ENCODE measurements around the gene CAMTA1. TPM values are rescaled to one million over a fixed set of nuclear protein-coding genes. Genes with fewer than 3 reads are reported as not detected.

Gene CAMTA1
- total and polyA plus RNA-seq, 8 donors = 13.0 to 54.2 (median 23.6) TPM

DNA sequence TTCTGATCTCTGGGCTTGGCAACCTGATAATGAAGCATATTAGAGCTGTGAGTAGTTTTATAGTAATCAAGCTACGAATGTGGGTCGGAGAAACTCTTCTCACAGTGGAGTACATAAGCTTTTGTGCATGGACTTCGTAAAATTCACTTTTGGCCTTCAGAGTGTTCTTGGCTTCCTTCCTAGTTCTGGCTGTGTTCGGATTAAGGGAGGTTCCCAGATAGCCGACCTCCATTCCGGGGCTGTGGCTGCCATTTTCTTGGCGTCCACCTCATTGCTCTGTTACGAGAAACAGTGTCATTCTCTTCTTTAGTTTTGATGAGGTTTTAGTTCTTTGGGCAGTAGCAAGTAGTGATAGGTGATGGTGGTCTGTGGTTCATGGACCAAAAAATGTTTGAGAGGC, 26.3 kb downstream of the CAMTA1 start:
- Histone ChIP-seq H3K4me3 (no peak overlapping the region), H3K4me1 (peaks cover 0 to 15% (median 0%) of the 10 kb centered on the region in 3 donors), H3K9me3 (no peaks in the 10 kb centered on the region), H3K36me3 (no peaks in the 10 kb centered on the region), H3K27ac (no peak overlapping the region), H3K27me3 (no peaks in the 10 kb centered on the region)
- ATAC-seq (no peak), DNase-seq (no peak), FAIRE-seq (no peak)
- 58% methylated on average over 8 of the region's 8 CpGs for WGBS, 2 donors
- TF ChIP-seq, protein P1, sequence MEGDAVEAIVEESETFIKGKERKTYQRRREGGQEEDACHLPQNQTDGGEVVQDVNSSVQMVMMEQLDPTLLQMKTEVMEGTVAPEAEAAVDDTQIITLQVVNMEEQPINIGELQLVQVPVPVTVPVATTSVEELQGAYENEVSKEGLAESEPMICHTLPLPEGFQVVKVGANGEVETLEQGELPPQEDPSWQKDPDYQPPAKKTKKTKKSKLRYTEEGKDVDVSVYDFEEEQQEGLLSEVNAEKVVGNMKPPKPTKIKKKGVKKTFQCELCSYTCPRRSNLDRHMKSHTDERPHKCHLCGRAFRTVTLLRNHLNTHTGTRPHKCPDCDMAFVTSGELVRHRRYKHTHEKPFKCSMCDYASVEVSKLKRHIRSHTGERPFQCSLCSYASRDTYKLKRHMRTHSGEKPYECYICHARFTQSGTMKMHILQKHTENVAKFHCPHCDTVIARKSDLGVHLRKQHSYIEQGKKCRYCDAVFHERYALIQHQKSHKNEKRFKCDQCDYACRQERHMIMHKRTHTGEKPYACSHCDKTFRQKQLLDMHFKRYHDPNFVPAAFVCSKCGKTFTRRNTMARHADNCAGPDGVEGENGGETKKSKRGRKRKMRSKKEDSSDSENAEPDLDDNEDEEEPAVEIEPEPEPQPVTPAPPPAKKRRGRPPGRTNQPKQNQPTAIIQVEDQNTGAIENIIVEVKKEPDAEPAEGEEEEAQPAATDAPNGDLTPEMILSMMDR (IDR thresholded peaks at IDR 0.05) = no peak
- intact Hi-C loops (cut with DNase I) = no loop called here

DNA sequence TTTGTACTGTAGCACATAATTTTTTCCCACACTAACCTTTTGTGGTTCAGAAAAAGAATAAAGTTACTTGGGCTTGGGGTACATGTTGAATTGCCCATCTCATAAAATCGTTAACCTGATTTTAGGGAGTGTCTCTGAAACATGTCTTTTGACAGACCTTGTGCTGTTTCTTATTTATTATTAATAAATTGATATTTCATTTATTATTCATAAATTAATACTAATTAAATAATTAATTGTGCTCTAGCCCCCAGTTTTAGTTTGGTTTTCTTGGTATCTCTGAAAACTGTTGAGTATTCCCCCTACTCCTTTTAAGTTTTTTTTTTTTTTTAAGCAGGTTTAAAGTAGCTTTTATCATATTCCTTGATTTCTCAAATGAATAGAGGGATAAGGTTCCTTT, 27.9 kb downstream of the CAMTA1 start:
- no peak for DNase-seq
- H3K4me3 ChIP-seq = no peak overlapping the region
- peaks cover 0 to 10% (median 0%) of the 10 kb centered on the region in 3 donors for H3K4me1 ChIP-seq
- TF ChIP-seq, protein P1 (IDR thresholded peaks at IDR 0.05) = no peak
- WGBS, 2 donors = 73 to 95% methylated on average over 1 of the region's 1 CpG
- no peaks in the 10 kb centered on the region for H3K9me3 ChIP-seq
- ATAC-seq = no peak
- intact Hi-C loops (cut with DNase I) = no loop called here
- no peaks in the 10 kb centered on the region for H3K27me3 ChIP-seq
- FAIRE-seq = no peak
- H3K36me3 ChIP-seq = no peaks in the 10 kb centered on the region
- H3K27ac ChIP-seq = no peak overlapping the region

DNA sequence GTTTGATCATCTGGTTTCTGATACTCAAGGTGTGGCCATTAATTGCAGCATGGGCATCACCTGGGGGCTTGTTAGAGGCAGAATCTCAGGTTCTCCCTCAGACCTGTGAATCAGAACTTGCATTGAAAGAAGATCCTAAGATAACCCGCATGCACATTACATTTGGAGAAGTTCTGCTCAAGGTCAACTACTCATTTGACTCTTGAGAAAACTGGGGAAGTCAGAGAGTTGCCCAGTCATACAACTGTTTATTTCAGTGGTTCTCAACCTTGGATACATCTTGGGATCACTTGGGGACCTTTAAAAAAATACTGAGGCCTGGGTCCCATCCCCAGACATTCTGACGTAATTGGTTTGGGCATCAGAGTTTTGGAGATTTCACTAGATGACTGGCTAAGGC, 30.5 kb downstream of the CAMTA1 start:
- H3K27me3 ChIP-seq = no peaks in the 10 kb centered on the region
- peaks cover 0 to 22% (median 2%) of the 10 kb centered on the region in 3 donors for H3K4me1 ChIP-seq
- H3K9me3 ChIP-seq = no peaks in the 10 kb centered on the region
- DNase-seq = no peak
- H3K36me3 ChIP-seq = no peaks in the 10 kb centered on the region
- H3K4me3 ChIP-seq = no peak overlapping the region
- WGBS, 2 donors = 91 to 92% methylated on average over 2 of the region's 2 CpGs
- H3K27ac ChIP-seq = no peak overlapping the region
- TF ChIP-seq, protein P1 (IDR thresholded peaks at IDR 0.05) = no peak
- no peak for ATAC-seq
- FAIRE-seq = no peak
- intact Hi-C loops (cut with DNase I) = no loop called here

DNA sequence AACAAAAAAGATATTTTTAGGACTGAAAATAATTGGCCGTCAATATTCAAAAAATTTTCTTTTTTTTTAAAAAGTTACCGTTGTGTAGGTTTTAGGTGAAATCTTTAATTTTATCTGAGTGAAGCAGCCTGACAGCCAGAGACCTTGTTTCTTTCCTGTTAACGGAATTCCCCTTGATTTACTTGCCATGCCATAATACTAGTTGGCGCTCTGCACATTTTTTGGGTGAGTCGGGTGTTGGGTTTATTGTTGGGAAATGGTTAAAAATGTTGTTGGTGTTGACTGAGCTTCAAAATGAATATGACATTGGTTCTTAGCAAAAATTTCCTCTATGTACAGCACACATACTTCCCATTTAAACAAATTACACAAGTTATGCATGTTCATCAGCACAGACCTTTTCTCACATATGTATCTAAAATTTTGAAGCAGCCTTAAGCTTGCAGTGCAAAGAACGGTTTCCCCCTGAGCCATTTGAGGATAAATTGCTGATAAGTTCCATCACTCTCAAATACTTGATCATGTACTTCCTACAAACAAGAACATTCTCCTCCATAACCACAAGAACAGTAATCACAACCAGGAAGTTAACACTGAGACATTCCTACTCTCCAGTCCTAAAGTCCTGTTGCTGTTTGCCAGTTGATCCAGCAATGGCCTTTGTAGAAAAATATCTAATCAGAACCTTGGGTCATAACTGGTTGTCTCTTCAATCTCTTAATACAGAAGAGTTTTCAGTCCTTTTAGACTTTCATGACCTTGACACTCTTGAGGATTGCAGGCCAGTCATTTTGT, 34.2 kb downstream of the CAMTA1 start:
- H3K27me3 ChIP-seq = no peaks in the 10 kb centered on the region
- H3K36me3 ChIP-seq = no peaks in the 10 kb centered on the region
- peak in 2 of 4 donors; percentile 39 to 46 for ATAC-seq
- 78 to 80% methylated on average over 6 of the region's 6 CpGs for whole genome bisulfite sequencing, 2 donors
- peak overlapping the region in 2 of 4 donors; percentile 20 to 48 for H3K27ac ChIP-seq
- DNase-seq = no peak
- no peak for FAIRE-seq
- no peak overlapping the region for H3K4me3 ChIP-seq
- intact Hi-C loops (cut with DNase I) = no loop called here
- TF ChIP-seq, protein P1 (IDR thresholded peaks at IDR 0.05) = no peak
- peaks cover 29 to 54% (median 33%) of the 10 kb centered on the region in 3 donors for H3K4me1 ChIP-seq
- H3K9me3 ChIP-seq = no peaks in the 10 kb centered on the region

DNA sequence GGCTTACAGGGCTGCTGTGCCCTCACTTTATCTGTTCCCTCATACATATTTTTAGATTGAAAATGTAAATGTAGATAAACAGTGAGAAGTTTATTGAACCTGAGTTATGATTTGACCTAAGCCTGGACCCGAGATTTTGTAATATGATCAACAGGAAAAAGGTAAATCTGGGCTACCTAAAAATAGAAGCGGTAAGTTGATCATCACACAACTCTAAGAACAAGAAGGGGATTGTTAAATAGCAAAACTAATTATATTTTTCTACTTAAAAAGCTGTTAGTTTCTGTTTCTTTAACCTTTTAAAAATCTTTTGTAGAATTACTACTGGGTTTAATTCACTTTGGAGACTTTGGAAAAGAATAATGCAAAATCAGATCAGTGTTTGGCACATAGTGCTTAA, 35.6 kb downstream of the CAMTA1 start:
- TF ChIP-seq, protein P1 (IDR thresholded peaks at IDR 0.05) = no peak
- DNase-seq (no peak), FAIRE-seq (peak; percentile 20), ATAC-seq (no peak)
- no peaks in the 10 kb centered on the region for H3K27me3 ChIP-seq
- H3K9me3 ChIP-seq = no peaks in the 10 kb centered on the region
- WGBS, 2 donors = 41 to 45% methylated on average over 2 of the region's 2 CpGs
- peaks cover 32 to 68% (median 45%) of the 10 kb centered on the region in 3 donors for H3K4me1 ChIP-seq
- peak overlapping the region in 1 of 4 donors; percentile 20 for H3K27ac ChIP-seq
- intact Hi-C loops (cut with DNase I) = no loop called here
- no peak overlapping the region for H3K4me3 ChIP-seq
- H3K36me3 ChIP-seq = no peaks in the 10 kb centered on the region
